HG02759 (cell line): Measurements from ENCODE around the gene RYR3.
"Not testable (repeated sequence)": the region's sequence is repeated elsewhere in the genome, so short reads cannot be mapped to it uniquely, and the experiment has no call there.

Experiments
- ATAC-seq: cut with Tn5 transposase; IDR thresholded peaks from one replicate; pipeline ENCODE4 v1.9.1; 2021; ENCODE audit warnings: mild to moderate bottlenecking, moderate library complexity; ENCODE audit not compliant: unreplicated experiment

Gene RYR3

GRCh38 chr15:33810073-33810595, 499.4 kb downstream of the RYR3 start:
- no peak for ATAC-seq

DNA sequence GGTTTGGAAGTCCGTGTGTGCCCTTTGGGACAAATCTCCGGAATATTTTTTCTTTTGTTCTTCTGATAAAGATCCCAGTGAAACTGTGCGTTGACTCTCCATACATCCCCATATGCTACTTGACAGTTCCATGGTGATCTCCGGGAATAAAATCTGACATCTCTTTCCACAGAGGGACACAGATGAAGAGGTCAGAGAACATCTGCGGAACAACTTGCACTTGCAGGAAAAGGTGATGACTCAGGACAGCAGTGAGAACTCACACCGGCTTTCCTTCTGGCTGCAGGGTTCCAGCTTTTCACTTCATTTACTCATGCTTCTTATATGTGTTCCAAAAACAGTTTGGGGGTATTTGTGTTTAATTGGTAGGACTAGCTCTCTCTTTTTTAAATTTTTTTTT, 500.0 kb downstream of the RYR3 start:
- ATAC-seq = no peak

GRCh38 chr15:33813891-33814290, 503.1 kb downstream of the RYR3 start:
- no peak for ATAC-seq

DNA sequence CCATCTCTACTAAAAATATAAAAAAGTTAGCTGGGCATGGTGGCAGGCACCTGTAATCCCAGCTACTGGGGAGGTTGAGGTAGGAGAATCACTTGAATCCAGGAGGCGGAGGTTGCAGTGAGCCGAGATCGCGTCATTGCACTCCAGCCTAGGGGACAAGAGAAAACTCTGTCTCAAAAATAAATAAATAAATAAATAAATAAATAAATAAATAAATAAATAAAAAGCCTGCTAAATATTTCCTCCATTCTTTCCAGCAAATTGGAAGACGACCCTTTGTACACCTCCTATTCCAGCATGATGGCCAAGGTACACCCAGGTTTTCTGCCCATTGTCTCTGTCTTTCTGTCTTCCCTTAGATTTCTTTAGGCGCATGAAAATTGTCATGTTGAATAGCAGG, 508.7 kb downstream of the RYR3 start:
- ATAC-seq = not testable (repeated sequence)

GRCh38 chr15:33822479-33822878, 511.7 kb downstream of the RYR3 start:
- ATAC-seq = no peak

DNA sequence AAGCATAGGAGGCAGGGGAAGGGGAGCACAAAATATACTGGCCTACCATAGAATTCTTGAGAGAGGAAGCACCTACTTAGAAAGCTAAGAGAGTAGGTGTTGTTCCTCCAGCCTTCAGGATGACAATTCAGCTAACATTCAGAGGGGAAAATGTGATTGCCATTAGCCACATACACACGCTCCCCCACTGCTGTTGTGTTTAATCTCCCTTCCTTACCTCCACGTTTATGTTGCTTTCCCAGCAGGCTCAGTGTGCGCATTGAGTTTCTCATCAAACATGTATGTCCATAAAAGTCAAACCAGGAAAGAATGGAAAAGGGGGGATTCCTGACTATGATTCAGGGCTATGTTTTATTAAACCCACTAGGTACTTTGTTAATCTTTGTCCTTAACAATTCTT, 512.4 kb downstream of the RYR3 start:
- no peak for ATAC-seq

DNA sequence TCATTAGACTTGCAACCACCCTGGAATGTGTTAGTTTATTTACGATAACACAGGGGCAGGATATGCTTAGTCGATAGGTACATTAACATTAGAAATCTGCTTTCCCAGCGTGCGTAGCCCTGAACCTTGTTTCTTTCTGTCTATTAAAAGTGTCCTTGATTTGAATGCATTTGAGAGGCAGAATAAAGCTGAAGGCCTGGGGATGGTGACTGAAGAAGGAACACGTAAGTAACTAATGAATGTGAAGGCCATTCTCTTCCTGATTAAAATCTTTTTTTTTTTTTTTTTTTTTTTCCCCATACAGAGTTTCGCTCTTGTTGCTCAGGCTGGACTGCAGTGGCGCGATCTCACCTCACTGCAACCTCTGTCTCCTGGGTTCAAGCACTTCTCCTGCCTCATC, 514.7 kb downstream of the RYR3 start:
- ATAC-seq = no peak

DNA sequence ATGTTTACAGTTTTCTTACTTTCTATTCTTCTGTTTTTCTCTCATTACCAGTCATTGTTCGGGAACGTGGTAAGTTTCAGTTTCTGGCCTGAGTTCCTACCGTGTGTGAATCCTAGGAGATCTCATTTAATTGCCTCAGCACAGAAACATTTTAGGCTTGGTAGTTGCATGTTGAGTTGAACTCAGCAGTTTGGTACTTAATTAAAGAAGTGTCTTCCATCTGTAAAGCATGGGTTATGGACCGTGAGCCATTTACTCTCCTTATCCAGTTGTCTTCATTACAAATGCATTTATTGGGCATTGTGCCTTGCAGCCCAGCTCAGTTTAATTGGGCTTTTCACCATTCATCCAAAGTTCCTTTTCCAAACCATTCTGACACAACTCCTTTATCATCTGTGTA, 515.4 kb downstream of the RYR3 start:
- ATAC-seq = no peak

GRCh38 chr15:33830351-33830750, 519.6 kb downstream of the RYR3 start:
- ATAC-seq = no peak

- no peak for ATAC-seq
Measured at GRCh38 chr15:33831646-33832045, 520.9 kb downstream of the RYR3 start.

- no peak for ATAC-seq
Measured at GRCh38 chr15:33834892-33835743, 524.4 kb downstream of the RYR3 start.

- ATAC-seq = no peak
Measured at GRCh38 chr15:33837294-33837693, 526.5 kb downstream of the RYR3 start.

- ATAC-seq = no peak
Measured at GRCh38 chr15:33839540-33839939, 528.8 kb downstream of the RYR3 start.

DNA sequence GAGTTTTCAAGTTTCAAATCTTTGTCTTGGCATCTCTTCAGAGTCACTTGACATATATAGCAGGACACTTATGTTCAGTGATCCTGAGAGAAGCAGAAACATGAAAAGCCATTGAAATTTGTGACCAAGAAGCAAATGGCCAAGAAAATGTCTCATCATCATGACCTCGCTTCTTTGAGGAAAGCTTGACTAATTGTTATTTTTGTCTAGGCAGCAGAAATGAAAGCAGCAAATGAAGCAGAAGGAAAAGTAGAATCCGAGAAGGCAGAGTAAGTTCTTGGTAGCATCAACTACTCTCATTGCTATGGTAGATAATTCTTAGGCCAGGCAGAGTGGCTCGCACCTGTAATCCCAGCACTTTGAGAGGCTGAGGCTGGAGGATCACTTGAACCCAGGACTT, 529.8 kb downstream of the RYR3 start:
- no peak for ATAC-seq

GRCh38 chr15:33844186-33844585, 533.4 kb downstream of the RYR3 start:
- no peak for ATAC-seq

- ATAC-seq = no peak
Measured at GRCh38 chr15:33844597-33844996, 533.8 kb downstream of the RYR3 start.

DNA sequence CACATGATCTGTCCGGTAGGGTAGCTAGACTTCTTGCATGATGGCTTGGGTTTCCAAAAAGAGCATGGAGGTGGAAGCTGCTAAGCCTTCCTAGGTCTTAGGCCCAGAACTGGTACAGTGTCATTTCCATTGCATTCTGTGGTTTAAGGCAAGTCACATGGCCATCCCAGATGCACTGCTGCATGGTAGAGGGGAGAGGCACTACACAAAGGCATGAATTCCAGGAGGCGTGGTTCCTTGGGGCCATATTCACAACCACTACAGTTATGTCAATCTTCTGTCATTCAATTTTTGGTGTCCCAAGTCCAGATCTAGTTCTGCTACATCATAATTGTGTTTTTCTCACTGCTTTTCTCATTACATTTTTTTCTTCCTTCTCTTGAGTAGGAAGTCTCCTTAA, 535.4 kb downstream of the RYR3 start:
- ATAC-seq = no peak

DNA sequence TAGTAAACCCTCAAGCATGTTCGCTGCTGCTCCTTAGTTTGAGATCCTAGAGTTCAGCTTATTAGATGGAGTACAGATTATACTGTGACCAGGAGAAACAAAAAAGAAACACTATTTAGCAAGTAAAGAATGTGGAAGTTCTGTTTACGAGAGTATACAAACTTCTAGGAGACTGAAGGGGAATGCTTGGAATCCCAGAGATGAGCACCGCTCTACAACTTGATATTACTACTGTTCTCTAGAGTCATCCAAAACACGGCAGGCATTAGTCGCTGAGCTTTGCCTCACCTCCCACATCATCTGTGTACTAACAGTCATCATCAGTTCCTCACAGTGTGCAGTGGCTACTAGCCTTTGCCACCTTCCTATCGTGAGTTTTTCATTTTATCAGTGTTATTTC, 536.1 kb downstream of the RYR3 start:
- no peak for ATAC-seq

- no peak for ATAC-seq
Measured at GRCh38 chr15:33848011-33848410, 537.2 kb downstream of the RYR3 start.

DNA sequence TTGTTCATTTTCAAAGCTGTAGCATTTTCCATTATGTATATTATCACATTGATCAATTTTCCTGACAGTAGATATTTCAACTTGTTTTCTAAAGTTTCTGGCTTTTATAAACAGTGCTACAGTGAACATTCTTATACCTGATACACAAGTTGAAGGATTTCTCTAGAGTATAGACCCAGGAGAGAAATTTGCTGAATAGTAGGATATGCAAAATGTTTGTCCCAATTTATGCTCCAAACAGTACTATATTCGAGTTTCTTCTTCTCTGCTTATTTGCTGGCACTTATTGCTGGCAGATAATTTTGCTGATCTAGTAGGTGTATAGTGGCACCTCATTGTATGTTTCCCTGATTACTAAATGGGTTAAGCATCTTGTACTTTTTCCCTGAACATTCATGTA, 540.3 kb downstream of the RYR3 start:
- no peak for ATAC-seq

DNA sequence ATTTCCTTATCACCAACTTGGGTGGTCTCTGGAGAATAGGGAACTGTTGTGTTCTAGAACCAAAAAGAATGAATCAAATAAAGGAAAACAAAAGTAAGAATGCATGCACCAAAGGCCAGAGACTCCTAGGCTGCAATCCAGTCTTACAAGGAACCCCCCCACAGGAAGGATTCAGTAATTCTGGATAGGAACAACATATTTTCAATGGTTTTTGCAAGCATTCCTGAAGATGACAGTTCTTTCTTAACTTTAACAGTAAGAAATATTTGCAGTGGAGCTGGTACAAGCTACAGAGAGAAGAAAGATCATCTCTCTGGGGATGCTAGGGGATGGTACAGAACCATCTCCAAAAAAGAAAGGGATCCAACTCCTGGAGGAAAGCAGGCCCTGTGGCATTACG, 541.3 kb downstream of the RYR3 start:
- ATAC-seq = no peak

DNA sequence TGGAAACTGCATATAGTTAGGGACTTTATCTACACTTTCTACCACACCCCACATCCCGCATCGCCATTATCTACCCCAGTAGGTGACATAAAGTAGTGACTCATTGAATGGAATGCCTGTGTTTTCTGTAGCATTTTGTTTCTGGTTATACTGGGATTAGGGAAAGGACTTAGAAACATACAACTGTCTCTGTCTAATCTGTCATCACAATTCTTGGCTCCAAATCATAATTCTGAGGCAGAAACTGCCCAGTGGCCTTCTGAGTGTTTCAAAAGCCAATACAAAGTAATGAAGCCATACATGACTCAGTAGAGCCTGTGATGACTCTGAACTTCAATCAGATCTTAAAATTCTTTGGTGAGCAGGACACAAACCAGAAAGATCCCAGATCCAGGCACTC, 541.8 kb downstream of the RYR3 start:
- no peak for ATAC-seq

DNA sequence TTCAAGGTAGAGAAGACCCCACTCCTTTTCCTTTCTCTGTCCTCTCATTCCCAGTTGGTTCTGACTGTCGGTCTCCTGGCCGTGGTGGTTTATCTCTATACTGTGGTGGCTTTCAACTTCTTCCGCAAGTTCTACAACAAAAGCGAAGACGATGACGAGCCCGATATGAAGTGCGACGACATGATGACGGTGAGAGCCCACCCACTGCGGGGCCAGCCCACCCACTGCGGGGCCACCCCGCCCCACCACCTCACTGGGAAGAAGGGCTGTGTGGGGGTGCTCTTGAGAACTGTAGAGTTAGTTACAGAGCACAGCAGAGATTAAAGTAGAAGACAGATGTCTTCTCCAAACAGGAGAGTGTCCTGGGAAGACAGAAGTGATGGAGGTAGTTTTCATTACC, 547.0 kb downstream of the RYR3 start:
- ATAC-seq = no peak
